BJ (cell line): ENCODE data around the gene BLTP3A. TPM values are rescaled to one million over a fixed set of nuclear protein-coding genes. Genes with fewer than 3 reads are reported as not detected.
A peak's percentile ranks its signal among the peaks of the same experiment; 100 is the strongest.
"Not testable (repeated sequence)": the region's sequence is repeated elsewhere in the genome, so short reads cannot be mapped to it uniquely, and the experiment has no call there.

ENCODE experiments used
- CTCF ChIA-PET: fragments of 350-600 bp; formaldehyde crosslinking; extraction: SDS; loops from one replicate; lab custom pipeline; 2021; ENCODE audit warnings: antibody characterized with exemption, inconsistent platforms; lab: Yijun Ruan, JAX
- POLR2A ChIA-PET: fragments of 300-600 bp; sonication (Branson Sonifier 250); formaldehyde crosslinking; extraction: SDS; loops from one replicate; lab custom pipeline; 2021; ENCODE audit warnings: antibody characterized with exemption; lab: Charles Lee
- DNase-seq: peaks from one replicate; pipeline ENCODE4 v3.0.0-alpha.2; 2011; ENCODE audit warnings: low read depth
- H3K27me3 ChIP-seq: 2 replicates; pipeline ENCODE4 v1.6.0; 2011; ENCODE audit warnings: low read length; ENCODE audit not compliant: control insufficient read depth, insufficient read depth
- H3K36me3 ChIP-seq: 2 replicates; pipeline ENCODE4 v1.5.1; 2011; ENCODE audit warnings: low read length; ENCODE audit not compliant: control insufficient read depth, insufficient read depth
- H3K4me3 ChIP-seq: 2 replicates; pipeline ENCODE4 v1.5.1; 2011; ENCODE audit warnings: low read depth, mild to moderate bottlenecking, control low read depth, low read length
- CTCF ChIP-seq: IDR thresholded peaks from 2 replicates; pipeline ENCODE4 v1.5.1; 2011; ENCODE audit warnings: low read depth, mild to moderate bottlenecking, control low read depth, inconsistent platforms, low read length, moderate library complexity; ENCODE audit not compliant: insufficient read depth
- polyA plus RNA-seq: library from polyadenylated mRNA; depleted of rRNA; stranded (reverse); fragments of >200 nt; gene quantifications from 2 replicates; pipeline ENCODE4 v1.2.3, GENCODE V29; 2011

The BLTP3A gene
- polyA plus RNA-seq, 1 experiment: 18.4 TPM

DNA sequence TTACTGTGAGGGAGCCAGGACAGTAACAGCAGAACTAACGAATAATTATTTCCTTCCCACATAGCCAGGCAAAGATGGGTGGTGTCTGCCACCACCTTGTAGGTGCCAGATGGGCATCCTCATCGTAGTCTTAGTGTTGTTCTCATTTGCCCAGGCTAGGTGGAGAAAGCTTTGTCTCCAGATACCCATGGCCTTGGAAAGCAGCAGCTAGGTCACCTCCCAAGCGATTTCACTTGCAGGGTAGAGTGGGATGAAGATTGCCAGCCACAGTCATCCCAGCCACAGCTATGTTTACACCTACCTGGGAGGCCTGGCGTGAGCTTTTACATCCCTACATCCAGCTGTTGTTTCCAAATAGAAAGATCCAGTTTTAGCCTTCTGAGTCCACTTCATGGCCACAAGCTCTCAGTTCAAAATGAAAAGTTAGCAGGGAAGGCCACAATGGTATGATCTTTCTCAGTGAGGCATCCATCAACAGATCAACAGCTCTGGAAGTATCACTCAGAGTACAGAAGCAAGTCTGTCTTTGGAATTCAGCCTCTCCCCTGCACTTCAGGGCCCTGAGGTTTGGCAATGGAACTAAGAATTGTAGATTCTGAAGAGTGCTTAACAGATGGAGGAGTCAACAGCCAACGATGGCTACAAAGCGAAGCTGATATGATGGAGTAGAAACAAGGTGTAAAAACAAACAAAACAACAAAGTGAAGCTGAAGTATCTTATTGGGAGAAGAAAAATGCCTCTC, 45.6 kb upstream of the BLTP3A start:
- POLR2A ChIA-PET: no interaction called here
- H3K36me3 ChIP-seq: no peaks in the 10 kb centered on the region
- no peak overlapping the region for H3K4me3 ChIP-seq
- TF ChIP-seq CTCF: no peak
- DNase-seq: no peak
- CTCF ChIA-PET: no interaction called here
- H3K27me3 ChIP-seq: no peaks in the 10 kb centered on the region

GRCh38 chr6:34748757-34749156, 43.1 kb upstream of the BLTP3A start:
- H3K36me3 ChIP-seq: no peaks in the 10 kb centered on the region
- no peak overlapping the region for H3K4me3 ChIP-seq
- ChIA-PET POLR2A (no interaction called here), CTCF (no interaction called here)
- DNase-seq: no peak
- no peaks in the 10 kb centered on the region for H3K27me3 ChIP-seq
- no peak for TF ChIP-seq CTCF

DNA sequence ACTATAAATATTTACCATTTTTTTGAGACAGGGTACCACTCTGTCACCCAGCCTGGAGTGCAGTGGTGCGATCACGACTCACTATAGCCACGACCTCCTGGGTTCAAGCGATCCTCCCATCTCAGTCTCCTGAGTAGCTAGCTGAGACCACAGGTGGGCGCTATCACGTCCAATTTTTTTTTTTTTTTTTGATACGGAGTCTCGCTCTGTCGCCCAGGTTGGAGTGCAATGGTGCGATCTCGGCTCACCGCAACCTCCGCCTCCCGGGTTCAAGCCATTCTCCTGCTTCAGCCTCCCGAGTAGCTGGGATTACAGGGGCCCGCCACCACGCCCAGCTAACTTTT, 35.4 kb upstream of the BLTP3A start:
- POLR2A ChIA-PET: interaction anchor here (0.6 to 1.0 kb wide), 3 partner anchors 15 to 450 kb away, joined by 3 read pairs; partner anchors contain the start of gene TAF11
- peak overlapping the region; percentile 99 for H3K4me3 ChIP-seq
- peak; percentile 37 for TF ChIP-seq CTCF
- DNase-seq, H3K36me3 ChIP-seq, CTCF ChIA-PET, H3K27me3 ChIP-seq: not testable (repeated sequence)

GRCh38 chr6:34757687-34758274, 34.1 kb upstream of the BLTP3A start:
- Histone ChIP-seq H3K36me3 (no peaks in the 10 kb centered on the region), H3K27me3 (no peaks in the 10 kb centered on the region), H3K4me3 (peak overlapping the region; percentile 99)
- ChIA-PET POLR2A (interaction anchor here (1.0 kb wide), 1 partner anchor 130 kb away, joined by 3 read pairs; the partner anchor contains the start of gene TAF11), CTCF (no interaction called here)
- no peak for TF ChIP-seq CTCF
- DNase-seq: no peak

GRCh38 chr6:34760108-34760507, 31.8 kb upstream of the BLTP3A start:
- Histone ChIP-seq H3K36me3 (peaks cover 3% of the 10 kb centered on the region), H3K4me3 (no peak overlapping the region), H3K27me3 (no peaks in the 10 kb centered on the region)
- POLR2A ChIA-PET: interaction anchor here (0.6 kb wide), 1 partner anchor 22 kb away, joined by 3 read pairs; no protein-coding TSS in a partner anchor
- TF ChIP-seq CTCF: no peak
- CTCF ChIA-PET: no interaction called here
- DNase-seq: no peak

GRCh38 chr6:34761681-34762080, 30.2 kb upstream of the BLTP3A start:
- CTCF ChIA-PET, H3K36me3 ChIP-seq, H3K4me3 ChIP-seq, H3K27me3 ChIP-seq, DNase-seq, POLR2A ChIA-PET: not testable (repeated sequence)
